ENCODE measurements around the gene HOXA2.

The HOXA2 gene

GRCh38 chr7:27102581-27103442, at the start of gene HOXA2:
Gene HOXA2 (minus strand): TSS chr7:27102683. CDS start chr7:27102500, 183 bp downstream.
- no peak for DNase-seq

GRCh38 chr7:27151341-27151930, 49.0 kb upstream of the HOXA2 start:
- no peak for DNase-seq

GRCh38 chr7:27150568-27151340, 48.3 kb upstream of the HOXA2 start:
- DNase-seq: peak in 4 of 6 experiments; percentile 19 to 56 (median 35)

GRCh38 chr7:27149842-27150567, 47.5 kb upstream of the HOXA2 start:
- DNase-seq: no peak

- DNase-seq: no peak
These were observed 46.5 kb upstream of the HOXA2 start for GRCh38 chr7:27148756-27149641.

- no peak for DNase-seq
These were observed 45.7 kb upstream of the HOXA2 start for GRCh38 chr7:27148031-27148755.

GRCh38 chr7:27147199-27148030, 44.9 kb upstream of the HOXA2 start, which contains the start of gene HOXA6:
Gene HOXA6 (minus strand): TSS chr7:27147774. CDS start chr7:27147749, 25 bp downstream.
- no peak for DNase-seq

- DNase-seq: no peak
These were observed 44.2 kb upstream of the HOXA2 start for GRCh38 chr7:27146491-27147198.

GRCh38 chr7:27145914-27146412, 43.5 kb upstream of the HOXA2 start:
- no peak for DNase-seq

- DNase-seq: no peak
These were observed 42.9 kb upstream of the HOXA2 start for GRCh38 chr7:27145165-27145913.

GRCh38 chr7:27144781-27145164, 42.3 kb upstream of the HOXA2 start:
- DNase-seq: no peak

GRCh38 chr7:27143950-27144780, 41.7 kb upstream of the HOXA2 start:
- no peak for DNase-seq

- no peak for DNase-seq
These were observed 40.8 kb upstream of the HOXA2 start, which contains the start of gene HOXA5 for GRCh38 chr7:27143023-27143949. Gene HOXA5 (minus strand): TSS chr7:27143681. CDS start chr7:27143607, 74 bp downstream.

GRCh38 chr7:27142580-27143022, 40.1 kb upstream of the HOXA2 start:
- DNase-seq: no peak

- DNase-seq: no peak
These were observed 39.6 kb upstream of the HOXA2 start for GRCh38 chr7:27141923-27142579.

Data from stimulated activated naive CD4-positive, alpha-beta T cell (primary cell).